K562 (cell line): ENCODE data around the gene HSPA5. TPM values are rescaled to one million over a fixed set of nuclear protein-coding genes. Genes with fewer than 3 reads are reported as not detected.

ENCODE experiments used
- BACH1 ChIP-seq: fragments of 200-800 bp; sonication (Bioruptor generic); IDR thresholded peaks from 2 replicates; pipeline ENCODE4 v1.6.1; 2016; ENCODE audit warnings: missing genetic modification characterization, missing compliant biosample characterization
- BRF1 ChIP-seq: IDR thresholded peaks from 3 replicates; pipeline ENCODE4 v1.6.1; 2011; ENCODE audit warnings: borderline replicate concordance, mild to moderate bottlenecking; ENCODE audit not compliant: insufficient read length; ENCODE audit errors: extremely low read depth
- CHD1 ChIP-seq: fragments of 200-600 bp; sonication (generic); IDR thresholded peaks from one replicate; pipeline ENCODE4 v1.6.1; 2012; ENCODE audit warnings: mild to moderate bottlenecking, moderate library complexity, low read length, inconsistent platforms
- DLX4 ChIP-seq: fragments of 250-450 bp; sonication (Bioruptor Pico); IDR thresholded peaks from 2 replicates; pipeline ENCODE4 v1.6.1; 2021; ENCODE audit warnings: mild to moderate bottlenecking
- ELF2 ChIP-seq: fragments of 250-450 bp; sonication (Bioruptor Pico); IDR thresholded peaks from 2 replicates; pipeline ENCODE4 v1.5.0; 2021; ENCODE audit warnings: mild to moderate bottlenecking
- FOXJ3 ChIP-seq: sonication (generic); formaldehyde crosslinking; IDR thresholded peaks from 2 replicates; pipeline ENCODE4 v1.4.0; 2020; ENCODE audit warnings: mild to moderate bottlenecking, missing genetic modification reagents
- GATAD2B ChIP-seq: fragments of 450-650 bp; IDR thresholded peaks from 2 replicates; pipeline ENCODE4 v1.6.1; 2017; ENCODE audit warnings: mild to moderate bottlenecking, borderline replicate concordance
- MBD2 ChIP-seq: sonication (generic); IDR thresholded peaks from 2 replicates; pipeline ENCODE4 v1.6.1; 2016; ENCODE audit warnings: low read depth, borderline replicate concordance
- PHB2 ChIP-seq: fragments of 450-650 bp; IDR thresholded peaks from 2 replicates; pipeline ENCODE4 v1.6.1; 2017; ENCODE audit warnings: low read depth
- POLR3A ChIP-seq: IDR thresholded peaks from 2 replicates; pipeline ENCODE4 v1.6.1; 2011; ENCODE audit warnings: borderline replicate concordance, mild to moderate bottlenecking, moderate library complexity; ENCODE audit not compliant: insufficient read length, insufficient read depth; ENCODE audit errors: extremely low read depth
- PTBP1 ChIP-seq: fragments of 200-400 bp; formaldehyde crosslinking; IDR thresholded peaks from 2 replicates; pipeline ENCODE4 v1.6.1; 2017; ENCODE audit warnings: low read depth, low read length
- RFX7 ChIP-seq: fragments of 250-450 bp; sonication (Bioruptor Pico); IDR thresholded peaks from 2 replicates; pipeline ENCODE4 v1.5.1; 2021; ENCODE audit warnings: mild to moderate bottlenecking
- SNAPC5 ChIP-seq: fragments of 250-450 bp; sonication (Bioruptor Pico); IDR thresholded peaks from 2 replicates; pipeline ENCODE4 v1.8.0; 2021; ENCODE audit warnings: moderate library complexity, mild to moderate bottlenecking, inconsistent platforms
- TAF7 ChIP-seq: fragments of 450-650 bp; IDR thresholded peaks from 2 replicates; pipeline ENCODE4 v1.6.1; 2016; ENCODE audit warnings: missing genetic modification characterization, missing compliant biosample characterization
- ZMIZ1 ChIP-seq, 2 experiments: fragments of 150-350 bp in 1 of 2; IDR thresholded peaks; 2 replicates each; pipeline ENCODE4 v1.6.1; 2012 to 2016; ENCODE audit warnings: low read depth in 2 of 2, low read length in 2 of 2, mild to moderate bottlenecking in 1 of 2, moderate library complexity in 1 of 2
- ZNF407 ChIP-seq: fragments of 450-650 bp; IDR thresholded peaks from 2 replicates; pipeline ENCODE4 v1.6.1; 2016; ENCODE audit warnings: low read depth
- polyA plus RNA-seq, 8 experiments: library from polyadenylated mRNA; depleted of rRNA in 4 of 8; stranded (reverse) in 5 of 8; unstranded in 3 of 8; fragments of >200 nt; fragmentation: Nextera tagmentation in 2 of 8; fragmentation: Illumina TruSeq in 1 of 8; extraction: Ambion mirVana in 2 of 8; extraction: Trizol in 1 of 8; gene quantifications; 2 replicates each; pipeline versions ENCODE4 v1.2.1 to v1.2.3, GENCODE V29; 2011 to 2014; ENCODE audit warnings: inconsistent platforms in 1 of 8, missing spikeins in 1 of 8
- total RNA-seq, 7 experiments: library from RNA; depleted of rRNA in 6 of 7; stranded (reverse); fragments of >200 nt in 6 of 7; fragmentation: Illumina TruSeq in 2 of 7; extraction: Trizol in 2 of 7; gene quantifications; 2 replicates each; pipeline versions ENCODE4 v1.2.1 to v1.2.3, GENCODE V29; 2011 to 2021; ENCODE audit warnings: low replicate concordance in 1 of 7

HSPA5 gene
- total and polyA plus RNA-seq, 9 of the 15 experiments (the other 6 are each of a cell fraction or from before 2014, with no cell fraction given) = 48.0 to 265 (median 113) TPM

GRCh38 chr9:125241863-125242739 is 958 bp upstream of the HSPA5 start (continued):
- TF ChIP-seq GATAD2B (no peak), FOXJ3 (no peak), BACH1 (tag) (no peak), DLX4 (CRISPR knock-in tag) (no peak), PTBP1 (no peak), ZNF407 (no peak), RFX7 (no peak), ZMIZ1 (IDR thresholded peaks at IDR 0.05; ENCODE audit: low read depth in 2 of 2, low read length in 2 of 2) (no peak), ELF2 (CRISPR knock-in tag) (no peak), BRF1 (no peak), PHB2 (no peak), MBD2 (no peak), POLR3A (no peak), CHD1 (peak; percentile 65), TAF7 (tag) (no peak), SNAPC5 (CRISPR knock-in tag) (no peak)
